Measurements from ENCODE around the gene HS1BP3.

The HS1BP3 gene

DNA sequence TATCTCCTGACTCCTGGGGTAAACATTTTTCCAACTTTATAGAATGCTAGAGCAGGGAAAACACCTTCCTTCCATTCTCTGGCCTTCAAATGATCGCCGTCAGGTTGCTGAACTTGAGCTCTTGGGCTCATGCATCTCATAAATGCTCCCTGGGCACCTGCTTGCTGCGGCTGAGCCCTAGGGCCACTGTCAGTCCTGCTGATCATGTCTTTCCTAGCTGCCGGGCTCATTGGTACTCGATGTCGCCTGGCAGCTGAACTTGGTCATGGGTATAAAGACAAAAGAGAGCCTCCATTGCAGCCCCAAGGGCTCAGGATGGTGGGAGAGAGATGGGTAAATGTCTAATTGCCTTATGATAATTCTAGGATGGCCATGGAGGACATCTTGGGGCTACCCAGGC is 80.6 kb downstream of the HS1BP3 start:
- DNase-seq (ENCODE audit: low spot score) = no peak

DNA sequence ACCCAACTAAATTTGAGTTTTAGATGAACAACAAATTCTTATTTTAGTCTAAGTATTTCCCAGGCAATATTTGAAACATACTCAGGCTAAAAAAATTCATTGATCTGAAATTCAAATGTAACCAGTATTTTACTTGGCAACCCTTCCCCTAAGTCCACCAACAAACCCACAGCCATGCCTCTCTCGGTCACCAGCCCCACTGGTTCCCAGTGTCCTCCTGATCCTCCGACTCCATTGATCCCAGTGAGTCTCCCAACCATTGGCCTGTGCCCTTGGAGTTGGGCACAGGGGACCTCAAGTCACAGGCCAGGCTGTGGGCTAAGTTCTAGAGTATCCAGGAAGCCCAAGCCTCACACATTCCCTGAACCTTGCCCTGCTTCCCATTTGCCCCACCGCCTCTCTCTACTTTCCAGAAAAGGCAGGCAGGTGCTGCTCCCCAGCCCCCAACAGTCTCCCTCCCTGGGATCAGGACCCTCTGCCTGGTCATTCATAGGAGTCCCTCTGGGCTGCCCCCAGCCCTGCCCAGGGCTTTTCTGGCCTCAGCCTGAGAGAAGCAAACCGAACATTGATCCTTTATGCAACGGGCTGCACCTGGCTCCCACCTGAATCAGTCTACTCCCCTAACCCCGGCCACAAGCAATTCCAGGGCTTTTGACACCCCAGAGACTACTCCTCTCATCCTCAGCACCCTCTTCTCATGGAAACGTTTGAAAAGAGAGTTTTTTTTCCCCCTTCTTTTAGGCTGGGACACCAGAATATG is 81.3 kb downstream of the HS1BP3 start:
- no peak for DNase-seq (ENCODE audit: low spot score)

DNA sequence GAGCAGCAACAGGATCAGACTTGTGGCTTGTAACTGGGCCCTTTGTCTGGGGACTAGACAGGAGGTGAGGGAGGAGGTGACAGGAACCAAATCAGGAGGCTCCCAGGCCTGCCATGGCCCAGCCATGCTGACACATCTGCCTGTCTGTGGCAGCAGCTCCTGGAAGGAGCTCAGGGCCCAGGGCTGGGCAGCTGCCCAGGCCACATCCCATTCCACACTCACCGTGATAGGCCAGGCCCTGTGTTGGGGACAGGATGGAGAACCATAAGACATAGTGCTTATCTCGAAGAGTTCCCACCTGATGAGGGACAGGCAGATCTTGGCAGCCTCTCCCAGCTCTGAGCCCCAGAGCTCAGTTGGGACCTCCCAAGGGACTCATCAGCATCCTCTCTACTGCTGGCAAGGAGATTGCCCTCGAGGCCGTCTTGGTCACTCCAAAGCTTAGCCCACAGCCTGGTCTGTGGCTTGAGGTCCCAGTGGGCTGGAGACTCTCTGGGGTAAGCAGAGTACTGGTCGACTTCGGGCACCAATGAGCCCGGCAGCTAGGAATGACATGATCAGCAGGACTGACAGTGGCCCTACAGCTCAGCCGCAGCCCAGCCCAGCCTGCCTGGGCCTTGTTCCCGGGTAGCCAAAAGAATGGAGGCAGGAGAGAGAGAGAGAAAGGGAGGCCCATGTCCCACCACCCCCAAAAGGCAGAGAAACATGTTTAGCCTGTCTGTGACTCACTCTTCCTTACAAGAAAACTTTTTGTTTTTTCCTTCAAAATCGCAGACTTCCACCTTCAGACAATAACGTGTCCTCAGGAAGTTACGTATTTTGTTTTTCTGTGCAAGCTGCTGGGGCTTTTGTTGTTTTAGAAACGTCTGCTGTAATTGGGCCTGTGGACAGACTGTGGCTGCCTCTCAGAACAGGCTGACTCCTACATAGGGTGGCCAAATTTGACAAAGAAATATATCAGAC is 82.1 kb downstream of the HS1BP3 start:
- DNase-seq (ENCODE audit: low spot score) = no peak

DNA sequence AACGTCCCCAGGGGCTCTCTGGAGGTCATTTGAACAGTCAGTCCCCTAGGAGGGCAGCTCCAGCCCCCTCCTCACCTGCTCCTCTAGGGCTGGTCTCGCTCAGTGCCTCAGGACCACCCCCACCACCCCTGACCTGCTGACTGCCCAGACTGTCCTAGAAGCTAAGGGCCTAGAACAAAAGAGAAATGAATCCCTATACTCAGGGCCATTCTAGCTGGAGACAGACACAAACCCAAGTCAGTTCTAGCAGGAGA is 83.0 kb downstream of the HS1BP3 start:
- no peak for DNase-seq (ENCODE audit: low spot score)
